GF-D8 (cell line): ENCODE data around the gene ANKRD65.
A peak's percentile ranks its signal among the peaks of the same experiment; 100 is the strongest.
"Not testable (repeated sequence)": the region's sequence is repeated elsewhere in the genome, so short reads cannot be mapped to it uniquely, and the experiment has no call there.

ENCODE experiments used
- DNase-seq: peaks from one replicate; lab custom pipeline; 2025; lab: John Stamatoyannopoulos, UW

Gene ANKRD65

GRCh38 chr1:1415751-1416150 lies 5.3 kb downstream of the ANKRD65 start:
- DNase-seq = no peak

DNA sequence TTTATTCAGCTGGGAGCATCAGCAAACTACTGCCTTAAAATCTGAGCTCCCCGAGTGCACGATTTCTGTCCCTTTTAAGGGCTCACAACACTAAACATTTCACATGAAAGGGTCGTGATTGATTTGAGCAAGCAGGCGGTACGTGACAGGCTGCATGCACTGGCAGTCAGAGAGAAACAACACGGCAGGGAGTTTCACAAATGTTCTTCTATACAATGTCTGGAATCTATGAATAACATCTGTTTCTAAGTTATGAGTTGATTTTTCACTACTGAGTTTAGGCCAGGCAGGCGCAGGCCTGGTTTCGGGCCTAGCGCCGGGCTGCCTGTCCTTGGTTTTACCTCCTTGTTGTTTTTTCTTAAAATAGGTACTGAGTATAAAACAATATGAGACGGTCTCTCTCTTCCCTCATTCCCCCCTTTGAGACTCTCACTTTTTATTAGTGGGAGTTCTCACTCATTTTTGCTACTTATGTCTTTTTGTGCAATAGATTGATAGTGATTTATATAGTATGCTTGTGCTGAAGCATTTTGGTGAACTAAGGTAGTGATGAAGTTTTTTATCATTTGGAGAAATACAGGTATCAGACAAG lies 8.7 kb downstream of the ANKRD65 start:
- DNase-seq = not testable (repeated sequence)

GRCh38 chr1:1411626-1412025 lies 9.4 kb downstream of the ANKRD65 start:
- no peak for DNase-seq

GRCh38 chr1:1410238-1410637 lies 10.8 kb downstream of the ANKRD65 start:
- DNase-seq = not testable (repeated sequence)

- DNase-seq = no peak
These were observed 13.3 kb downstream of the ANKRD65 start for GRCh38 chr1:1407636-1408318.

DNA sequence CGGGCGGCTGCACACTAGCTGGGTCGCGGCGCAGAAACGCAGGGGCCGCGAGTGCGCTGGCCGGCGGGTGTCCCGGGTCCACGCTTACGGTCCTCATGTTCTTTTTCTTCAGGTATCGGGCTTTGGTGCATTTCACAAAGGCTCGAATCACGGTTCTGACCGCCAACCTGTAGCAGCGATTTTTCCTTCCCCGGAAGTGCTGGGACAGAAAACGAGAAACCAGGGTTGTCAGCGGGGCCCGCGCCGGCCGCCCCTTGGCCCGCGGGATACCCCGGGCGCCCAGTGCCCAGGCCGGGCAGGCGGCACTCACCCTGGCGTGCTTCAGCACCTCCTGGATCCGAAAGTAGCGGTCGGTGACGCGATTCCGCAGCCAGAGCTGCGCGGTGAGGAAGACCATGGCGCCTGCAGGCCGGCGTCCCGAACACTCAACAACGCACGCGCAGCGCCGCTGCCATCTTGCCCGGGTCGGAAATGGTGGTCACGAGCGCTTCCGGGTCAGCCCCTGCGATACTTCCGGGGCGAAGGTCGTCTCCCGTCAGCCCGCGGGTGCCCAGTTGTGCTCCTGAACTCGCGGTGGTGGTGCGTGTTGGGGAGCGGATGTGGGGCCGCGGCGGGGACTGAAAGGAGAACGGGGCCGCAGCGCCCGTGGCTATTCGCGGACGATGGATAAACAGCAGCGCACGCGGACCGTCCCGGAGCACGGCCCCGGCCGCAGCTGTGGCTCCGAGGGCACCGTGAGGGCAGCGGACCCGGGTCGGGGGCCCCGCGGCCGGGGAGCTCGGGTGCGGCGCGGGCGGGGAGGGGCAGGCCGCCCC lies 14.0 kb downstream of the ANKRD65 start, which contains the start of gene MRPL20:
MRPL20 (minus strand) TSS at position 473 of the 815 bp plus-strand sequence; CDS start at position 397, 76 bp downstream.
- peak; percentile 81 for DNase-seq

GRCh38 chr1:1406101-1406820 lies 14.8 kb downstream of the ANKRD65 start:
- no peak for DNase-seq

DNA sequence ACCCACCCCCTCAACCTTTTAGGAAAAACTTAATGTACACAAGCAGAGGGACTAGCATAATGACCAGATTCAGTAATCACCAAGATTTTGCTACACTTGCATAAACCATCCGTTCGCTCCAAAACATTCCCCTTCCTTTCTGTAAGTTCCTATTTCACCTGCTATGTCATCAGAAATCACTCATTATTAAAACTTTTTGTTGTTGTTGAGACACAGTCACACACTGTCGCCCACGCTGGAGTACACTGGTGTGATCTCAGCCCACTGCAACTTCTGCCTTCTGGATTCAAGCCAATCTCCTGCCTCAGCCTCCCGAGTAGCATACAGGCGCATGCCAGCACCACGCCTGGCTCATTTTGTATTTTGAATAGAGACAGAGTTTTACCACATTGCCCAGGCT lies 17.4 kb downstream of the ANKRD65 start:
- no peak for DNase-seq

DNA sequence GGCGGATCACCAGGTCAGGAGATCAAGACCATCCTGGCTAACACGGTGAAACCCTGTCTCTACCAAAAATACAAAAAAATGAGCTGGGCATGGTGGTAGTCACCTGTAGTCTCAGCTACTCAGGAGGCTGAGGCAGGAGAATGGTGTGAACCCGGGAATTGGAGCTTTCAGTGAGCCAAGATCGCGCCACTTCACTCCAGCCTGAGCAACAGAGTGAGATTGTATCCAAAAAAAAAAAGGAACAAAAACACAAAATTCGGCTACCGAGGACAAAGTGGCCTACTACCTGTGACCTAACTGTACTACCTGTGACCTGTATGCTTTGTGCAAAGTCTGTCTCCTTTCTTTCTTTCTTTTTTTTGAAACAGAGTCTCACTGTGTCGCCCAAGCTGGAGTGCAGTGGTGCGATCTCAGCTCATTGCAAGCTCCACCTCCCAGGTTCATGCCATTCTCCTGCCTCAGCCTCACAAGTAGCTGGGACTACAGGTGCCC lies 18.1 kb downstream of the ANKRD65 start:
- not testable (repeated sequence) for DNase-seq

DNA sequence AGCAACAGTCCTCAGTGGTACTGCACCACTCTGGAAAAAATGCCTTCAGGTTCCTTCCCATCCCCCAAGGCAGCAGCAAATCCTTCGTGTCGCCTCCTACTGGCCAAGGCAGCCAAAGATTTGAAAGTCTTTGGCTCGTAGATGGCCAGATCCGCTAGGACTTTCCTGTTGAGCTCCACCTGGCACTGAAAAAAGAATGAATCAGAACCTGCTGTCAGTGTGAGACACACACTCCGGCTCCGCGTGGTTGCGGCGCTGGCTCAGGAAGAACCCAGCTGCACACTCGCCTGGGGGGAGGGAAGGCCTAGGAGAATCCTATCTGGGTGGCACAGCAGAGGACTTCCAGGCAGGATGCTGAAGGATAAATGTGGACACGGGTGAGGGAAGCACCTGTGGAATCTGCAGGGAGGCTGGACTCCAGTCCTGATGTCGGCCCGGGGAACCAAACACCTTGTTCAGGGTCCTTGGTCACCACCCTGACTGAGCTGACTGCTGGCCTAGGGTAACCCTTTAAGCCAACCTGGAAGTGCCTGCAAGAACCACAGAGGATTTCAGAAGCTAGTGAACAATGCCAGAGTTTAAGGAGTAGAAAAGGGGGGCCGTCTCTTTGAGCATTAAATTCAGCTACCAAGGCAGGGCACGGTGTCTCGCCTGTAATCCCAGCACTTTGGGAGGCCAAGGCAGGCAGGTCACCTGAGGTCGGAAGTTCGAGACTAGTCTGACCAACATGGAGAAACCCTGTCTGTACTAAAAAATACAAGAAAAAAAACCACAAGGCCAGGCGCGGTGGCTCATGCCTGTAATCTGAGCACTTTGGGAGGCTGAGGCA lies 18.8 kb downstream of the ANKRD65 start:
- DNase-seq = no peak

DNA sequence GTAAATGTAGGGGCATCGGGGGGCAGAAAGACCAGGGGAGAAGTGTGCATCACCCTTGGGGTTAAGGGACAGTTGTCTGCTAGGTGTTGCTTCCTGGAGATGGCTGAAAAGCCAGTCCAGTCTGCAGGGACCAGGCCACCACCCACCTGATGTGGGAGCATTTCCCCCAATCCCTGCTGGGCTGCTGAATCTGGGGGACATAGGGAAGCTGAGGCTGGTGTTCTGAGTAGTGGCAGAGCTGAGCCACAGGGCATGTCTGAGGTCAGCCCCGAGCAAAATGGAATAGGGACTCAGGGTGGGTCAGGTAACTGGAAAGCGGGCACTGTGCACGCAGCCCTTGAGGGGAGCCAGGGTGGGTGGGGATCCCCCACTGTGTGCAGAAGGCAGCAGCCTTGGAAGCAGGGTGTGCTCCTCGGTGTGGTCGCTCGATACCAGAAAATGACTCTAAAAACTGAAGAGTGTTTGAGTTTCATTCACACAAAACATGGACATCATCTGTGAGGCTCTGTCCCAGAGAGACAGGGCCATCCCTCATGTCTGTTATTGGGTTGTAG lies 19.5 kb downstream of the ANKRD65 start:
- no peak for DNase-seq

- DNase-seq = no peak
These were observed 20.3 kb downstream of the ANKRD65 start for GRCh38 chr1:1400576-1401456.

- DNase-seq = no peak
These were observed 21.1 kb downstream of the ANKRD65 start for GRCh38 chr1:1399872-1400575.

DNA sequence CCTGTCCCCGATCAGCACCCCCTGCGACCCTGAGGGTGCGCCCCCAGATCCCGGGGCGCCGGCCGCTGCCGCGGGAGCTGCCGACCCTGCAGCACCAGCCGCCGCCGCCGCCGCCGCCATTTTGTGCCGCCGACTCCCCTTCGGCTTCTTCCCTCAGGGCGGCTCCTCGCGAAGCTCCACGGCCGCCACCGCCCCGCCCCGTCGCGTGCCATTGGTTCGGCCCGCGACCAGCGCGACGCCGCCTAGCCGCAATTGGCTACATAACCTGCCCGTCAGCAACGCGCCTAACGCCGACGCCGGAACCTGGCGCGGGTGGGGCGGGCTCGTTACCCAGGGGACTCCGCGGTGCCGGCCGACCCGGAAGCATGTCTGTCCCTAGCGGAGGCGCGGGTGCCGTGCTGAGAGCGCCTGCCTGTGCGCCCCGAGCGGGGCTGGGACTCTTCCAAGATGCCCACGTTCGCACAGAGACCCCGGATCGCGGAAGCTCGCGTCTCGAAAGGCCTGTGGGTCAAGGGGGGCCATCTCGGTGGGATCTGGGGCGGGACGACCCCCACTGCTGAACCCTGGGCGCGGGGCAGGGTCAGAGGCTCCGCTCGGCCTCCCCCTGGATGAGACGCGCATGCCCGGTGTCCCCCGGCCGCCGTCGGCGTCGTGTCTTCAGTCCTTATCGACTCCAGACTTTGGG lies 21.7 kb downstream of the ANKRD65 start, which contains the start of gene CCNL2:
CCNL2 (minus strand) TSS at position 149 of the 685 bp plus-strand sequence; CDS start at position 120, 29 bp downstream.
- peak; percentile 93 for DNase-seq

DNA sequence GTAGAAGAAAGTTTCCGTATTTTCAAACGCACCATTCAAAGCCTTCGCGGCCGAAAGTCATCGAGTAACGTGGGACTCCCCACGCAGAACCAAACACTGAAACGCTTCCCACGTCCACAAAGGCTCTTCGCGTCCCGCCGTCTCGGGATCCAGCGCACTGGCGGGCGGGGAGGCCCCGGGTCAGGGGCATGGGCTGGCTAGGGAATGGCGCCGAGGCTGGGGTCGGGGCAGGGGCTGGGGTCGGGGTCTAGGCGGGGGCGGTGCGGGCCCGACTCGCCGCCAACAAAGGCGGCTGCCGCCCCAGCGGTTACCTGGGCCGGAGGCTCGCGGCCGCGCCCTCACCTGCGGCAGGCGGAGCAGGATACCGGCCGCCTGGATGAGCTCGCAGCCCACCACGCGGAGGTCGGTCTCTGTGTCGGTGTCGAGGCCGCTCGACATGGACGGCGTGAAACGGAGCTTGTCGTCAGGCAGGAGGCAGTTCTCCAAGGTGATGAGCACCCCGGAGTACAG lies 22.3 kb downstream of the ANKRD65 start:
- no peak for DNase-seq

DNA sequence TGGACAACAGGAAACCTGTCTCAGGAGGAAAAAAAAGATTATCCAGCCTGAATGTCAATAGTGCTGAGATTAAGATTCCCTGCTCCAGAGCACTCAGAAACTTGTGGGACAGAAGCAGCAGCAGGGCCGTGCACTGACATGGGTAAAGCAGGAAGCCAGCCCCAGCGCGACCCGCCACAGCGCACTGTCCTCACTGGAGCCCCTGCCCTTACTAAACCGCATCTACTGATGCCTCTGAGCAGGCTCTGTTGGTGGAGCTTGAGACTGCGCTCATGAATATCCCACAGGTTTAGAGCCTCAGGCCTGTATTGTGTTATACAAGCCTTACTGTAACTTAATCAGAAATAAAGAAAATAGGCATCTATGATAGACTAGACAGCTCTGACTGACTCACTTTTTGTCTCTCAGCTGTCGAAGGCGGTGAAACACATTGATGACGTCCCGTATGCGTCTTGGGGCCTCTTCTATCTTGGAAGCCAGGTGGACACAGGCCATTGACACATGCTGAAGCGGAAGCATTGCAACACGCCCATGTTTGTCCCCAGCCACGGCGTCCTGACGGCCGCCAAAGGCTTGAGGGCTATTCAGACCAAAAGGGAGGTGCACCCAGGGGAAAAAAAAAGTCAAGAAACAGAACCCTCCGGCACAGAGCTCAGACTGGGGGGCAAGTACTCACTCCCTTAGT lies 23.1 kb downstream of the ANKRD65 start:
- DNase-seq = peak; percentile 12

- no peak for DNase-seq
These were observed 25.9 kb downstream of the ANKRD65 start for GRCh38 chr1:1395166-1395565.

GRCh38 chr1:1394116-1394515 lies 27.0 kb downstream of the ANKRD65 start:
- no peak for DNase-seq
